Hepatocyte (in vitro differentiated cells): ENCODE measurements around the gene NSRP1. TPM values are rescaled to one million over a fixed set of nuclear protein-coding genes. Genes with fewer than 3 reads are reported as not detected.
"Not testable (repeated sequence)": the region's sequence is repeated elsewhere in the genome, so short reads cannot be mapped to it uniquely, and the experiment has no call there.

ENCODE experiments used
- DNase-seq: peaks from one replicate; pipeline ENCODE4 v3.0.0-alpha.2; 2016; ENCODE audit warnings: low spot score
- H2AFZ ChIP-seq: fragments of 200-600 bp; sonication (generic); 2 replicates; pipeline ENCODE4 v1.6.0; 2016; ENCODE audit warnings: antibody characterized with exemption, mild to moderate bottlenecking
- H3K27ac ChIP-seq: fragments of 200-600 bp; sonication (generic); 2 replicates; pipeline ENCODE4 v1.5.1; 2016; ENCODE audit warnings: mild to moderate bottlenecking
- H3K27me3 ChIP-seq: fragments of 200-600 bp; sonication (generic); 2 replicates; pipeline ENCODE4 v1.6.1; 2016
- H3K36me3 ChIP-seq: fragments of 200-600 bp; sonication (generic); replicated peaks from 2 replicates; pipeline ENCODE4 v1.5.1; 2016; ENCODE audit warnings: low read depth; ENCODE audit not compliant: insufficient read depth
- H3K4me1 ChIP-seq: fragments of 200-600 bp; sonication (generic); 2 replicates; pipeline ENCODE4 v1.5.1; 2016; ENCODE audit warnings: mild to moderate bottlenecking, moderate library complexity; ENCODE audit not compliant: insufficient read depth
- H3K4me2 ChIP-seq: fragments of 200-600 bp; sonication (generic); 2 replicates; pipeline ENCODE4 v1.6.0; 2016
- H3K4me3 ChIP-seq: fragments of 200-600 bp; sonication (generic); 2 replicates; pipeline ENCODE4 v1.5.1; 2016; ENCODE audit warnings: mild to moderate bottlenecking
- H3K79me2 ChIP-seq: fragments of 200-600 bp; sonication (generic); 2 replicates; pipeline ENCODE4 v1.6.0; 2017; ENCODE audit warnings: mild to moderate bottlenecking
- H3K9me2 ChIP-seq: fragments of 200-600 bp; sonication (generic); replicated peaks from 2 replicates; pipeline ENCODE4 v1.6.0; 2017; ENCODE audit warnings: mild to moderate bottlenecking; ENCODE audit not compliant: insufficient read depth
- H3K9me3 ChIP-seq: fragments of 200-600 bp; sonication (generic); 2 replicates; pipeline ENCODE4 v1.5.1; 2016; ENCODE audit warnings: low read depth, mild to moderate bottlenecking
- H4K20me1 ChIP-seq: fragments of 200-600 bp; sonication (generic); 2 replicates; pipeline ENCODE4 v1.6.0; 2016; ENCODE audit warnings: mild to moderate bottlenecking; ENCODE audit not compliant: insufficient read depth, poor library complexity, severe bottlenecking
- CTCF ChIP-seq: fragments of 200-600 bp; sonication (generic); IDR thresholded peaks from 2 replicates; pipeline ENCODE4 v1.5.1; 2016; ENCODE audit warnings: antibody characterized with exemption, mild to moderate bottlenecking; ENCODE audit not compliant: poor library complexity
- EZH2 ChIP-seq: fragments of 200-600 bp; sonication (generic); IDR thresholded peaks from 2 replicates; pipeline ENCODE4 v1.6.1; 2016; ENCODE audit warnings: antibody characterized with exemption, mild to moderate bottlenecking, borderline replicate concordance
- EZH2phosphoT487 ChIP-seq: fragments of 200-600 bp; sonication (generic); IDR thresholded peaks from one replicate; pipeline ENCODE4 v1.6.1; 2018; ENCODE audit warnings: antibody characterized with exemption, mild to moderate bottlenecking, low read depth, moderate library complexity; ENCODE audit not compliant: unreplicated experiment, severe bottlenecking
- WGBS: methylation state at CpG from one replicate; pipeline ENCODE4 v1.1.6; 2016; ENCODE audit warnings: low lambda C conversion rate; ENCODE audit errors: missing lambda C conversion rate; 5-methylcytosine and 5-hydroxymethylcytosine counted together
- polyA plus RNA-seq: library from polyadenylated mRNA; unstranded; fragments of >200 nt; fragmentation: Nextera tagmentation; extraction: Ambion mirVana; gene quantifications from 2 replicates; pipeline ENCODE4 v1.2.1, GENCODE V29; 2016
- total RNA-seq: library from RNA; depleted of rRNA; stranded (reverse); fragments of >200 nt; gene quantifications from 2 replicates; pipeline ENCODE4 v1.2.3, GENCODE V29; 2014

Gene NSRP1
- total and polyA plus RNA-seq, 2 experiments from 2014 or later: 8.6 to 39.2 TPM

- no peak for DNase-seq
- H3K27ac ChIP-seq: peak overlapping the region; percentile 99
- H3K4me2 ChIP-seq: peak overlapping the region; percentile 72
- no peaks in the 10 kb centered on the region for H3K27me3 ChIP-seq
- H4K20me1 ChIP-seq: peaks cover 14% of the 10 kb centered on the region
- no peaks in the 10 kb centered on the region for H3K36me3 ChIP-seq
- H3K9me3 ChIP-seq: no peaks in the 10 kb centered on the region
- peak overlapping the region; percentile 91 for H2AFZ ChIP-seq
- peaks cover 7% of the 10 kb centered on the region for H3K4me1 ChIP-seq
- peak overlapping the region; percentile 55 for H3K4me3 ChIP-seq
- H3K79me2 ChIP-seq: peaks cover 42% of the 10 kb centered on the region
- WGBS: 18% methylated on average over 10 of the region's 10 CpGs
- TF ChIP-seq EZH2: no peak
- no peak for TF ChIP-seq EZH2phosphoT487
- no peak for TF ChIP-seq CTCF
- H3K9me2 ChIP-seq: no peaks in the 10 kb centered on the region
Measured at GRCh38 chr17:30116345-30116660, 313 bp upstream of the NSRP1 start.

- no peak for DNase-seq
- H3K4me3 ChIP-seq: peak overlapping the region; percentile 55
- no peak overlapping the region for H2AFZ ChIP-seq
- H3K27ac ChIP-seq: peak overlapping the region; percentile 99
- H3K79me2 ChIP-seq: peaks cover 53% of the 10 kb centered on the region
- no peaks in the 10 kb centered on the region for H3K27me3 ChIP-seq
- no peaks in the 10 kb centered on the region for H3K9me2 ChIP-seq
- H3K4me1 ChIP-seq: peaks cover 7% of the 10 kb centered on the region
- no peaks in the 10 kb centered on the region for H3K9me3 ChIP-seq
- peaks cover 17% of the 10 kb centered on the region for H4K20me1 ChIP-seq
- TF ChIP-seq EZH2phosphoT487: no peak
- no peak for TF ChIP-seq EZH2
- TF ChIP-seq CTCF: no peak
- no peaks in the 10 kb centered on the region for H3K36me3 ChIP-seq
- H3K4me2 ChIP-seq: peak overlapping the region; percentile 75
- WGBS: 57% methylated on average over 5 of the region's 5 CpGs
Measured at GRCh38 chr17:30117675-30118081, 1.1 kb downstream of the NSRP1 start.

GRCh38 chr17:30118635-30119034 lies 2.0 kb downstream of the NSRP1 start:
- H2AFZ ChIP-seq: not testable (repeated sequence)

GRCh38 chr17:30124273-30124796 lies 7.7 kb downstream of the NSRP1 start:
- H3K4me3 ChIP-seq: no peak overlapping the region
- no peak overlapping the region for H3K27ac ChIP-seq
- H2AFZ ChIP-seq: no peak overlapping the region
- H3K9me3 ChIP-seq: no peaks in the 10 kb centered on the region
- H4K20me1 ChIP-seq: peaks cover 40% of the 10 kb centered on the region
- H3K27me3 ChIP-seq: no peaks in the 10 kb centered on the region
- peaks cover 93% of the 10 kb centered on the region for H3K79me2 ChIP-seq
- 95% methylated on average over 4 of the region's 4 CpGs for WGBS
- TF ChIP-seq EZH2 (no peak), CTCF (no peak), EZH2phosphoT487 (no peak)
- DNase-seq: no peak
- no peaks in the 10 kb centered on the region for H3K36me3 ChIP-seq
- H3K4me1 ChIP-seq: no peaks in the 10 kb centered on the region
- no peaks in the 10 kb centered on the region for H3K9me2 ChIP-seq
- no peak overlapping the region for H3K4me2 ChIP-seq

More at GRCh38 chr17:30118635-30119034, 2.0 kb downstream of the NSRP1 start:
- Histone ChIP-seq H3K79me2 (peaks cover 63% of the 10 kb centered on the region), H3K4me2 (peak overlapping the region; percentile 75), H4K20me1 (peaks cover 25% of the 10 kb centered on the region)
- not testable (repeated sequence) for DNase-seq, H3K9me2 ChIP-seq, H3K36me3 ChIP-seq, H3K4me3 ChIP-seq, H3K27me3 ChIP-seq, H3K27ac ChIP-seq, H3K9me3 ChIP-seq, H3K4me1 ChIP-seq
- WGBS: 98% methylated on average over 7 of the region's 7 CpGs
